GM23338 (cell line): ENCODE results near the gene GPATCH2. TPM values are rescaled to one million over a fixed set of nuclear protein-coding genes. Genes with fewer than 3 reads are reported as not detected.

Experiments
- ATAC-seq: fragments of 200-7000 bp; cut with Tn5 transposase; 3 replicates; pipeline ENCODE4 v1.9.1; 2020
- DNase-seq: peaks from one replicate; pipeline ENCODE4 v3.0.0-alpha.2; 2015; ENCODE audit warnings: low spot score
- H2AFZ ChIP-seq: fragments of 200-600 bp; sonication (generic); 2 replicates; pipeline ENCODE4 v1.8.0; 2016; ENCODE audit warnings: antibody characterized with exemption, mild to moderate bottlenecking, moderate library complexity
- H3F3A ChIP-seq: fragments of 200-600 bp; sonication (generic); replicated peaks from 2 replicates; pipeline ENCODE4 v1.8.0; 2017; ENCODE audit warnings: antibody characterized with exemption, mixed run types, low read depth
- H3K27ac ChIP-seq: fragments of 200-600 bp; sonication (generic); 2 replicates; pipeline ENCODE4 v1.6.1; 2016; ENCODE audit warnings: low read depth
- H3K27me3 ChIP-seq: fragments of 200-600 bp; sonication (generic); 2 replicates; pipeline ENCODE4 v1.8.0; 2016; ENCODE audit warnings: mild to moderate bottlenecking, mixed run types, moderate library complexity; ENCODE audit not compliant: insufficient read depth
- H3K36me3 ChIP-seq: fragments of 200-600 bp; sonication (generic); 2 replicates; pipeline ENCODE4 v1.8.0; 2016; ENCODE audit warnings: mild to moderate bottlenecking; ENCODE audit not compliant: insufficient read depth
- H3K4me1 ChIP-seq: fragments of 200-600 bp; sonication (generic); 2 replicates; pipeline ENCODE4 v1.8.0; 2016; ENCODE audit warnings: mild to moderate bottlenecking, moderate library complexity; ENCODE audit not compliant: insufficient read depth
- H3K4me2 ChIP-seq: fragments of 200-600 bp; sonication (generic); 2 replicates; pipeline ENCODE4 v1.7.1; 2017; ENCODE audit warnings: mixed run types
- H3K4me3 ChIP-seq: fragments of 200-600 bp; sonication (generic); 2 replicates; pipeline ENCODE4 v1.6.1; 2016; ENCODE audit warnings: mixed run types
- H3K79me2 ChIP-seq: fragments of 200-600 bp; sonication (generic); replicated peaks from 2 replicates; pipeline ENCODE4 v1.8.0; 2017; ENCODE audit warnings: mild to moderate bottlenecking; ENCODE audit not compliant: insufficient read depth
- H3K9me2 ChIP-seq: fragments of 200-600 bp; sonication (generic); 2 replicates; pipeline ENCODE4 v1.8.0; 2017; ENCODE audit not compliant: insufficient read depth
- H4K20me1 ChIP-seq: fragments of 200-600 bp; sonication (generic); replicated peaks from 2 replicates; pipeline ENCODE4 v1.8.0; 2017; ENCODE audit warnings: mild to moderate bottlenecking; ENCODE audit not compliant: insufficient read depth
- H3K27ac Mint-ChIP-seq: 2 replicates; pipeline ENCODE4 v1.8.0; 2020; ENCODE audit warnings: inconsistent platforms, mild to moderate bottlenecking, moderate library complexity, mixed read lengths
- H3K27me3 Mint-ChIP-seq: 3 replicates; pipeline ENCODE4 v1.8.0; 2022; ENCODE audit warnings: low read depth, mild to moderate bottlenecking, moderate library complexity, mixed read lengths, inconsistent platforms; ENCODE audit not compliant: insufficient read depth, poor library complexity
- H3K36me3 Mint-ChIP-seq: 3 replicates; pipeline ENCODE4 v1.8.0; 2021; ENCODE audit warnings: low read depth, mild to moderate bottlenecking, inconsistent platforms, moderate library complexity, mixed read lengths
- H3K4me1 Mint-ChIP-seq: 3 replicates; pipeline ENCODE4 v1.8.0; 2020; ENCODE audit warnings: mild to moderate bottlenecking, inconsistent platforms, mixed read lengths
- H3K4me3 Mint-ChIP-seq: 3 replicates; pipeline ENCODE4 v1.8.0; 2021; ENCODE audit warnings: moderate library complexity, mild to moderate bottlenecking, inconsistent platforms, mixed read lengths
- H3K9me3 Mint-ChIP-seq: 3 replicates; pipeline ENCODE4 v1.8.0; 2020; ENCODE audit warnings: moderate library complexity, mild to moderate bottlenecking, inconsistent platforms, mixed read lengths
- CREB1 ChIP-seq: fragments of 250-450 bp; sonication (Bioruptor Pico); IDR thresholded peaks from 2 replicates; pipeline ENCODE4 v1.5.0; 2020; ENCODE audit warnings: low read depth, mild to moderate bottlenecking, moderate library complexity
- CTCF ChIP-seq, 2 experiments: fragments of 200-600 bp in 1 of 2; sonication (generic) in 1 of 2; conservative IDR thresholded peaks; 2 replicates each; pipeline versions ENCODE4 v1.5.1 to v1.6.1; 2016 to 2017; ENCODE audit warnings: antibody characterized with exemption in 2 of 2, low read depth in 2 of 2, mild to moderate bottlenecking in 2 of 2, moderate library complexity in 1 of 2
- ETS1 ChIP-seq: IDR thresholded peaks from 2 replicates; pipeline ENCODE4 v1.6.1; 2016; ENCODE audit warnings: antibody characterized with exemption
- EZH2 ChIP-seq: fragments of 200-600 bp; sonication (generic); IDR thresholded peaks from one replicate; pipeline ENCODE4 v1.8.0; 2017; ENCODE audit warnings: antibody characterized with exemption, mild to moderate bottlenecking, low read depth; ENCODE audit not compliant: unreplicated experiment
- JUNB ChIP-seq: IDR thresholded peaks from one replicate; pipeline ENCODE4 v1.6.1; 2016; ENCODE audit warnings: antibody characterized with exemption; ENCODE audit not compliant: unreplicated experiment
- NANOG ChIP-seq: IDR thresholded peaks from 2 replicates; pipeline ENCODE4 v1.6.1; 2016; ENCODE audit warnings: antibody characterized with exemption, borderline replicate concordance
- POLR2AphosphoS5 ChIP-seq: IDR thresholded peaks from 2 replicates; pipeline ENCODE4 v1.6.1; 2016; ENCODE audit warnings: antibody characterized with exemption, low read depth
- ZNF114 ChIP-seq: fragments of 250-450 bp; sonication (Bioruptor Pico); IDR thresholded peaks from 2 replicates; pipeline ENCODE4 v1.5.0; 2020; ENCODE audit warnings: mild to moderate bottlenecking, moderate library complexity
- ZNF331 ChIP-seq: fragments of 250-450 bp; sonication (Bioruptor Pico); IDR thresholded peaks from 2 replicates; pipeline ENCODE4 v1.5.0; 2020; ENCODE audit warnings: low read depth, mild to moderate bottlenecking, moderate library complexity
- ZNF462 ChIP-seq: fragments of 250-450 bp; sonication (Bioruptor Pico); IDR thresholded peaks from 2 replicates; pipeline ENCODE4 v1.5.0; 2020; ENCODE audit warnings: mild to moderate bottlenecking, moderate library complexity
- polyA plus RNA-seq: library from polyadenylated mRNA; unstranded; fragments of >200 nt; fragmentation: Nextera tagmentation; extraction: Ambion mirVana; gene quantifications from 2 replicates; pipeline ENCODE4 v1.2.1, GENCODE V29; 2016
- total RNA-seq: library from RNA; depleted of rRNA; stranded (reverse); fragments of >200 nt; shearing (Covaris generic); gene quantifications from 2 replicates; pipeline ENCODE4 v1.2.3, GENCODE V29; 2014

Gene GPATCH2
- total and polyA plus RNA-seq, 2 experiments from 2014 or later: 12.3 to 26.7 TPM

GRCh38 chr1:217389895-217390294 is 241.0 kb downstream of the GPATCH2 start:
- peaks cover 2% of the 10 kb centered on the region; the same call in 1 of the 3 replicates for H3K9me3 Mint-ChIP-seq
- Histone ChIP-seq H3F3A (no peaks in the 10 kb centered on the region), H2AFZ (no peak overlapping the region), H3K27me3 (no peaks in the 10 kb centered on the region), H3K79me2 (no peaks in the 10 kb centered on the region), H3K4me3 (no peak overlapping the region), H4K20me1 (0 out of 2 replicates have a peak, but pooled peaks cover 3% of the 10 kb centered on the region), H3K9me2 (no peaks in the 10 kb centered on the region), H3K4me1 (no peaks in the 10 kb centered on the region), H3K27ac (no peak overlapping the region), H3K4me2 (no peak overlapping the region), H3K36me3 (no peaks in the 10 kb centered on the region)
- no peak for DNase-seq
- H3K36me3 Mint-ChIP-seq: no peaks in the 10 kb centered on the region
- ATAC-seq: no peak
- H3K4me1 Mint-ChIP-seq: no peaks in the 10 kb centered on the region
- no peak for TF ChIP-seq JUNB
- TF ChIP-seq CREB1 (CRISPR knock-in tag): no peak
- no peak for TF ChIP-seq NANOG
- TF ChIP-seq ZNF114: no peak
- TF ChIP-seq ZNF462 (CRISPR knock-in tag): no peak
- no peak for TF ChIP-seq ZNF331 (CRISPR knock-in tag)
- TF ChIP-seq POLR2AphosphoS5: no peak
- TF ChIP-seq EZH2: no peak
- TF ChIP-seq ETS1: no peak
- TF ChIP-seq CTCF (conservative IDR thresholded peaks at IDR 0.05; ENCODE audit: low read depth in 2 of 2): no peak
- no peak overlapping the region for H3K27ac Mint-ChIP-seq
- H3K4me3 Mint-ChIP-seq: no peak overlapping the region
- H3K27me3 Mint-ChIP-seq: peaks cover 2% of the 10 kb centered on the region
